Gastrocnemius medialis (tissue), 4 donors: ENCODE measurements around the gene SLC38A4. TPM values are rescaled to one million over a fixed set of nuclear protein-coding genes. Genes with fewer than 3 reads are reported as not detected.

Source experiments
- ATAC-seq, 2 donors: fragments of 150-250 bp; one replicate each; pipeline ENCODE4 v1.9.1; 2016
- DNase-seq, 2 donors: peaks; one replicate each; pipeline ENCODE4 v3.0.0-alpha.2; 2019
- H3K27ac ChIP-seq, 4 donors: fragments of 200-600 bp; sonication (generic); 1 replicate in 1 of 4; 2 replicates in 3 of 4; pipeline ENCODE4 v1.5.1; 2016 to 2018; ENCODE audit warnings: mild to moderate bottlenecking in 2 of 4, moderate library complexity in 1 of 4
- H3K27me3 ChIP-seq, 3 donors: fragments of 200-600 bp; sonication (generic) in 2 of 3; 1 replicate in 1 of 3; 2 replicates in 2 of 3; pipeline versions ENCODE4 v1.5.1 to v1.6.0; 2016 to 2019; ENCODE audit warnings: mild to moderate bottlenecking in 1 of 3, moderate library complexity in 1 of 3
- H3K36me3 ChIP-seq, 2 donors: fragments of 200-600 bp; sonication (generic) in 1 of 2; one replicate each; pipeline ENCODE4 v1.5.1; 2017 to 2018
- H3K4me1 ChIP-seq, 2 donors: fragments of 200-600 bp; sonication (generic) in 1 of 2; one replicate each; pipeline ENCODE4 v1.5.1; 2016 to 2017; ENCODE audit warnings: mild to moderate bottlenecking in 2 of 2
- H3K4me3 ChIP-seq, 4 donors: fragments of 200-600 bp; sonication (generic) in 3 of 4; 1 replicate in 1 of 4; 2 replicates in 3 of 4; pipeline ENCODE4 v1.5.1; 2016 to 2019; ENCODE audit warnings: mild to moderate bottlenecking in 2 of 4
- H3K9me3 ChIP-seq, 3 donors: fragments of 200-600 bp; sonication (generic) in 2 of 3; 1 replicate in 1 of 3; 2 replicates in 2 of 3; pipeline ENCODE4 v1.5.1; 2016 to 2019
- CTCF ChIP-seq, 5 experiments: fragments of 450-650 bp in 3 of 5; fragments of 200-600 bp in 2 of 5; sonication (generic) in 2 of 5; IDR thresholded peaks in 4 of 5; conservative IDR thresholded peaks in 1 of 5; 1 replicate in 4 of 5; 2 replicates in 1 of 5; pipeline ENCODE4 v1.5.1; 2016 to 2019; ENCODE audit warnings: antibody characterized with exemption in 5 of 5, mild to moderate bottlenecking in 3 of 5, moderate library complexity in 3 of 5
- POLR2A ChIP-seq, 2 donors: fragments of 450-650 bp; IDR thresholded peaks; one replicate each; pipeline ENCODE4 v1.6.1; 2017; ENCODE audit warnings: antibody characterized with exemption in 2 of 2, mild to moderate bottlenecking in 2 of 2, moderate library complexity in 2 of 2
- in situ Hi-C, 4 donors: fragments of 200-750 bp; cut with MboI; loops; one replicate each; pipeline versions ENCODE4 v1.15.0 to v1.8.0; 2017; ENCODE audit warnings: low sequenced_read_pairs in 4 of 4
- intact Hi-C: fragments of 100-400 bp; cut with DNase I; formaldehyde crosslinking; loops from one replicate; pipeline ENCODE4 v1.15.1; 2023; ENCODE audit warnings: low total_unique reads
- total RNA-seq, 4 donors: library from RNA; depleted of rRNA; stranded (reverse); fragments of >200 nt; gene quantifications; one replicate each; pipeline versions ENCODE4 v1.1.0 to v1.2.3, GENCODE V29; 2016

Gene SLC38A4
- total RNA-seq, 4 donors from 2014 or later = 14.7 to 46.0 (median 23.0) TPM

- TF ChIP-seq CTCF (IDR thresholded peaks at IDR 0.05 in 4 of 5, conservative IDR thresholded peaks at IDR 0.05 in 1 of 5) = no peak
- in situ Hi-C loops = no loop called here
- no peak overlapping the region for H3K4me3 ChIP-seq
- H3K27ac ChIP-seq = peak overlapping the region; percentile 85 to 90 (median 88)
- ATAC-seq (no peak), DNase-seq (no peak)
- H3K36me3 ChIP-seq = no peaks in the 10 kb centered on the region
- H3K4me1 ChIP-seq = peaks cover 33 to 59% of the 10 kb centered on the region in 2 donors
- intact Hi-C loops = loop anchor here (5.0 to 10.0 kb wide), 2 partner anchors 224 to 397 kb away; no protein-coding TSS in a partner anchor
- H3K9me3 ChIP-seq = no peaks in the 10 kb centered on the region
- H3K27me3 ChIP-seq = no peaks in the 10 kb centered on the region
These were observed 46.7 kb downstream of the SLC38A4 start for GRCh38 chr12:46779063-46779462.

GRCh38 chr12:46778415-46778814, 47.4 kb downstream of the SLC38A4 start:
- Histone ChIP-seq H3K27me3 (no peaks in the 10 kb centered on the region), H3K27ac (peak overlapping the region; percentile 85 to 90 (median 88)), H3K4me3 (no peak overlapping the region), H3K4me1 (peaks cover 32 to 57% of the 10 kb centered on the region in 2 donors), H3K36me3 (no peaks in the 10 kb centered on the region), H3K9me3 (no peaks in the 10 kb centered on the region)
- in situ Hi-C loops = no loop called here
- intact Hi-C loops = loop anchor here (5.0 to 10.0 kb wide), 2 partner anchors 224 to 396 kb away; no protein-coding TSS in a partner anchor
- DNase-seq = no peak
- TF ChIP-seq POLR2A (IDR thresholded peaks at IDR 0.05) (no peak), CTCF (IDR thresholded peaks at IDR 0.05 in 4 of 5, conservative IDR thresholded peaks at IDR 0.05 in 1 of 5) (no peak)
- ATAC-seq = no peak

- intact Hi-C loops (loop anchor here (2.0 to 10.0 kb wide), 3 partner anchors 53 to 395 kb away; no protein-coding TSS in a partner anchor), in situ Hi-C loops (no loop called here)
- DNase-seq (no peak), ATAC-seq (no peak)
- Histone ChIP-seq H3K4me1 (peaks cover 38 to 53% of the 10 kb centered on the region in 2 donors), H3K9me3 (no peaks in the 10 kb centered on the region), H3K36me3 (no peaks in the 10 kb centered on the region), H3K27ac (peak overlapping the region; percentile 85 to 90 (median 88)), H3K4me3 (no peak overlapping the region), H3K27me3 (no peaks in the 10 kb centered on the region)
- TF ChIP-seq CTCF (IDR thresholded peaks at IDR 0.05 in 4 of 5, conservative IDR thresholded peaks at IDR 0.05 in 1 of 5) = no peak
- TF ChIP-seq POLR2A (IDR thresholded peaks at IDR 0.05) = no peak
These were observed 48.2 kb downstream of the SLC38A4 start for GRCh38 chr12:46777587-46777986.

GRCh38 chr12:46775796-46776195, 50.0 kb downstream of the SLC38A4 start:
- DNase-seq (no peak), ATAC-seq (no peak)
- H3K27me3 ChIP-seq = no peaks in the 10 kb centered on the region
- TF ChIP-seq POLR2A (IDR thresholded peaks at IDR 0.05) (no peak), CTCF (IDR thresholded peaks at IDR 0.05 in 4 of 5, conservative IDR thresholded peaks at IDR 0.05 in 1 of 5) (no peak)
- peak overlapping the region; percentile 85 to 90 (median 88) for H3K27ac ChIP-seq
- H3K9me3 ChIP-seq = no peaks in the 10 kb centered on the region
- H3K4me1 ChIP-seq = peaks cover 55 to 70% of the 10 kb centered on the region in 2 donors
- no peaks in the 10 kb centered on the region for H3K36me3 ChIP-seq
- in situ Hi-C loops (no loop called here), intact Hi-C loops (loop anchor here (2.0 to 10.0 kb wide), 3 partner anchors 55 to 393 kb away; no protein-coding TSS in a partner anchor)
- no peak overlapping the region for H3K4me3 ChIP-seq

DNA sequence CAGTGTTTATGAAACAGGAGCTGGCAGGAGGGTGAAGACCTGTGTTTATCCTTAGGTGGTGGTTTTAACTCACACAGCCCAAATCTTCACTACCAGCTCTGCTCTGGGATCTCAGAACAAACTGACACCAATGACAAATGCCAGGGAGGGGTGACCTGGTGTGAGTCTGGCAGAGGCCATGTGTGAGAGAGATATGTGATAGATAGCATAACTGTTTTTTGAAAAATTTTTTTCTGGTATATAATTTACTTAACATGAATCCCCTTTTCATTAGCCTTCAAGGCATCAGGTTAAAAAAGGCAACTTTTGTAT, 51.5 kb downstream of the SLC38A4 start:
- Histone ChIP-seq H3K4me3 (no peak overlapping the region), H3K27ac (peak overlapping the region; percentile 85 to 90 (median 88)), H3K4me1 (peaks cover 64 to 69% of the 10 kb centered on the region in 2 donors), H3K9me3 (no peaks in the 10 kb centered on the region), H3K36me3 (no peaks in the 10 kb centered on the region), H3K27me3 (no peaks in the 10 kb centered on the region)
- TF ChIP-seq CTCF (IDR thresholded peaks at IDR 0.05 in 4 of 5, conservative IDR thresholded peaks at IDR 0.05 in 1 of 5) (no peak), POLR2A (IDR thresholded peaks at IDR 0.05) (peak in 1 of 2 donors; percentile 60)
- DNase-seq (peak; percentile 53 to 69), ATAC-seq (no peak)
- intact Hi-C loops (loop anchor here (5.0 to 10.0 kb wide), 5 partner anchors 57 to 402 kb away; partner anchors contain the start of gene SLC38A2), in situ Hi-C loops (loop anchor here in 1 of 4 donors (5.0 kb wide), 1 partner anchor 58 kb away; no protein-coding TSS in a partner anchor)
